Omental fat pad (tissue), 4 donors: ENCODE measurements around the gene ISOC2. TPM values are rescaled to one million over a fixed set of nuclear protein-coding genes. Genes with fewer than 3 reads are reported as not detected.
"Not testable (repeated sequence)": the region's sequence is repeated elsewhere in the genome, so short reads cannot be mapped to it uniquely, and the experiment has no call there.

Experiments
- ATAC-seq: fragments of 150-250 bp; one replicate; pipeline ENCODE4 v1.9.1; 2016; ENCODE audit warnings: mild to moderate bottlenecking, moderate library complexity; ENCODE audit not compliant: low FRiP score
- DNase-seq: peaks from one replicate; pipeline ENCODE4 v3.0.0-alpha.2; 2019; ENCODE audit warnings: low spot score
- total RNA-seq, 4 donors: library from RNA; depleted of rRNA; stranded (reverse); fragments of >200 nt; gene quantifications; one replicate each; pipeline ENCODE4 v1.1.0, GENCODE V29; 2016
- TF ChIP-seq, protein P1 (sequence below), 3 donors: fragments of 450-650 bp; IDR thresholded peaks; one replicate each; pipeline ENCODE4 v1.5.1; 2016 to 2017; ENCODE audit warnings: antibody characterized with exemption in 3 of 3, mild to moderate bottlenecking in 3 of 3, moderate library complexity in 2 of 3

ISOC2 gene
- total RNA-seq, 4 donors from 2014 or later = 52.5 to 96.8 (median 62.5) TPM

DNA sequence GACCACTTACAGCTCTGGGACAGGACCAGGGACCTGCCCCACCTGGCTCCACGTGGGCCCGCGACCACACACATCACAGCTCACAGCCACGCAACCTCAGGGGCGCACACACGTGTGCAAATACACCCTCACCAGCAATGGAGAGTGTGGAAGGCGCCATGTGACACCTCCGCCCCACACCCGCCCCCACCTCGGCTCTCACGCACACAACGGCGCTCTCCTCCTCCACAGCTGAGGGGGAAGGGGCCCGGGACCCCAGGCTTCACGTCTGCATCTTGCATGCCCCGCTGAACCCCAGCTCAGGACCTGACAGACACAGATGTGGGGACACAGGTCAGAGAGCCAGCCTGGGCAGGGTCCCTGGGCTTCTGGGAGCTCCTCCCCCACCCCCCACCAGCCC is 12.0 kb downstream of the ISOC2 start:
- ATAC-seq = no peak
- TF ChIP-seq, protein P1, sequence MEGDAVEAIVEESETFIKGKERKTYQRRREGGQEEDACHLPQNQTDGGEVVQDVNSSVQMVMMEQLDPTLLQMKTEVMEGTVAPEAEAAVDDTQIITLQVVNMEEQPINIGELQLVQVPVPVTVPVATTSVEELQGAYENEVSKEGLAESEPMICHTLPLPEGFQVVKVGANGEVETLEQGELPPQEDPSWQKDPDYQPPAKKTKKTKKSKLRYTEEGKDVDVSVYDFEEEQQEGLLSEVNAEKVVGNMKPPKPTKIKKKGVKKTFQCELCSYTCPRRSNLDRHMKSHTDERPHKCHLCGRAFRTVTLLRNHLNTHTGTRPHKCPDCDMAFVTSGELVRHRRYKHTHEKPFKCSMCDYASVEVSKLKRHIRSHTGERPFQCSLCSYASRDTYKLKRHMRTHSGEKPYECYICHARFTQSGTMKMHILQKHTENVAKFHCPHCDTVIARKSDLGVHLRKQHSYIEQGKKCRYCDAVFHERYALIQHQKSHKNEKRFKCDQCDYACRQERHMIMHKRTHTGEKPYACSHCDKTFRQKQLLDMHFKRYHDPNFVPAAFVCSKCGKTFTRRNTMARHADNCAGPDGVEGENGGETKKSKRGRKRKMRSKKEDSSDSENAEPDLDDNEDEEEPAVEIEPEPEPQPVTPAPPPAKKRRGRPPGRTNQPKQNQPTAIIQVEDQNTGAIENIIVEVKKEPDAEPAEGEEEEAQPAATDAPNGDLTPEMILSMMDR (IDR thresholded peaks at IDR 0.05) = no peak
- no peak for DNase-seq

DNA sequence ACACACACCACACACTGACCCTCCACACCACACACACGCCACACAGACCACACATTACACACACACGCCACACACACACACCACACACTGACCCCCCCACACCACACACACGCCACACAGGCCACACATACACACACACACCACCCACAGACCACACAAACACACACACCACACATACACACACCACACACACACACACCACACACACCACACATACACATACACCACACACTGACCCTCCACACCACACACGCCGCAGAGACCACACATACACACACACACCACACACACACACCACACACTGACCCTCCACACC is 13.3 kb downstream of the ISOC2 start:
- ATAC-seq, DNase-seq: not testable (repeated sequence)

DNA sequence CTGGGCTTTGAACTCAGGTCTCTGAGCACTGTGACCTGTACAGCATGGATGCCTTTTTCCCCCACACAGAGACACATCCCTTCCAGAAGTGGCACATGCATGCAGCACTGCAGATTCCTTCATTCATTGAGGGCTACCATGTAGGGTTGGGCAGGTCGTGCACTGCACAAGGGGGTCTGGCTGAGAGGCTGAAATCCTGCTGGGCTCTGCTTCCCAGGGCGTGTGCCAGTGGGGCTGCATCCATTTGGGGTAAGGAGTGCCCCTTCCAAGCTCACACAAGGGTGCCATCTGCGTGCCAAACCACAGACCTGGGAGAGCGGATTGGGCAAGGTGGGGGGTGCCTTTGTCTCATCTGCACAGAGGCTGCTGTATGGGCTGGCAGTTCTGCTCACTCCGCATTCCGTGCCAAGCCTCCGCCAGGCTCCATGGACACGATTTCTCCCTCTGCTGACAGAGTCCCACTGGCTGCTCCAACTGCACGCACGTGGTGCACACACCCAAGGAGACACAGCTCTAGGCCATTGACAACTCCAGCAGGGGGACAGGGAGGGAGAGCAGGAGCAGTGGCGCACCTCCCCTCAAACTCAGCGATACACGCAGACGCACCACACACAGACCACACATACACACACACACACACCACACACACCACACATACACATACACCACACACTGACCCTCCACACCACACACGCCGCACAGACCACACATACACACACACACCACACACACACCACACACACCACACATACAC is 13.8 kb downstream of the ISOC2 start:
- ATAC-seq = no peak
- no peak for DNase-seq
- TF ChIP-seq, protein P1 (IDR thresholded peaks at IDR 0.05) = no peak

DNA sequence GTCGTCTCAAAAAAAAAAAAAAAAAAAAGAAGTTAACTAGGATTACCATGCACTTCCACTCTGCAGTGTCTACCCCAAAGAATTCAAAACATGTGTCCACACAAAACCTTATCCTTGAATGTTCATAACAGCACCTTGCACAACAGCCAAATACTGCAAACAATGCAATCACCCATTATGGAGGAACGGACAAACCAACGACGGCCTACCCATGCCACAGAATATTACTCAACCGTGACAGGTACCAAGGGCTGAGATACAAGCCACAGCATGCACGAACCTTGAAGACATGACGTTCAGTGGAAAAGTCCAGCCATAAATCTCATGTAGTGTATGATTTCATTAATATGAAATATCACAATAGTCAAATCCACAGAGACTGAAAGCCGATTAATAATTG is 15.4 kb downstream of the ISOC2 start:
- TF ChIP-seq, protein P1 (IDR thresholded peaks at IDR 0.05) = no peak
- ATAC-seq (no peak), DNase-seq (no peak)

DNA sequence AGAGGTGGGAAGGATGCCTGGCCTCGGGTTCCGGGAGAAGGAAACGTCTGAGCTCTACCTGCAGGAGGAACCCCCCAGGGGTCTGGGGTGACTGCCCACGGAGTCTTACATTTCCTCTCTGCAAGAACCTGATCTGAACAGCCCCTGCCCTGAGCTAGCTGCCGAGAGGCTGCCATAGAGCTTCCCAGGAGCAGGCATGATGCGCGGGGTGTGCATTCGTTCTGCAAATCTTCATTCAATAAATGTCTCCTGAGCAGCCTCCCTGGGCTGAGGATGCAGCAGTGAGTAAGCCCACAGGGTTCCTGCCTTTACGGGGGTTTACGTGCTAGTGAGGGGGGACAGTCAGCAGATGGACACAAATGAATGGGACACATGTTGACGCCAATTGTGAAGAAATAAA is 16.8 kb downstream of the ISOC2 start:
- TF ChIP-seq, protein P1 (IDR thresholded peaks at IDR 0.05) = no peak
- ATAC-seq = no peak

DNA sequence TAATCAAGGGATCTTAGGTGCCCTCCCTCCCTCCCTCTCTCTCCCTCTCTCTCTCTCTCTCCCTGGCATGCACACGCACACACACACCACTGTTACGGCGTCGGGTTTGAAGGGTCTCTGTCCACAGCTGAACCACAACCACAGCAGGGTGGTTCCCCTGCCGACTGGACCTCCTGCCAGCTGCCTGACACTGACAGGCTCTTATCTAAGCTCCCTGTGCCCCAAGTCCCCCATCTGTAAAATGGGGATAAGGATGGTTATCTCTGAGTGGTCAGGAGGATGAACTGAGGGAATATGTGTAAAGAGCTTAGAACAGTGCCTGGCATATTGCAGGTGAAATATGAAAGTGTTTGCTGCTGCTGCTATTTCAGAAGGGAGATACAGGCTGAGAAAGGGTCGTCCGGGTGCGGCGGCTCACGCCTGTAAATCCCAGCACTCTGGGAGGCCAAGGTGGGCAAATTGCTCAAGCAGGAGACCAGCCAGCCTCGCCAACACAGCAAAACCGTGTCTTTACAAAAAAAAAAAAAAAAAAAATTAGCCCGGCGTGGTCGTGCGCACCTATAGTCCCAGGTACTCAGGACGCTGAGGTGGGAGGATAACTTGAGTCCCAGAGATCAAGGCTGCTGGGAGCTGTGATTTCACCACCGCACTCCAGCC is 17.5 kb downstream of the ISOC2 start:
- DNase-seq (no peak), ATAC-seq (no peak)
- TF ChIP-seq, protein P1 (IDR thresholded peaks at IDR 0.05) = no peak

More for the DNA sequence above, 16.8 kb downstream of the ISOC2 start:
- DNase-seq = no peak

DNA sequence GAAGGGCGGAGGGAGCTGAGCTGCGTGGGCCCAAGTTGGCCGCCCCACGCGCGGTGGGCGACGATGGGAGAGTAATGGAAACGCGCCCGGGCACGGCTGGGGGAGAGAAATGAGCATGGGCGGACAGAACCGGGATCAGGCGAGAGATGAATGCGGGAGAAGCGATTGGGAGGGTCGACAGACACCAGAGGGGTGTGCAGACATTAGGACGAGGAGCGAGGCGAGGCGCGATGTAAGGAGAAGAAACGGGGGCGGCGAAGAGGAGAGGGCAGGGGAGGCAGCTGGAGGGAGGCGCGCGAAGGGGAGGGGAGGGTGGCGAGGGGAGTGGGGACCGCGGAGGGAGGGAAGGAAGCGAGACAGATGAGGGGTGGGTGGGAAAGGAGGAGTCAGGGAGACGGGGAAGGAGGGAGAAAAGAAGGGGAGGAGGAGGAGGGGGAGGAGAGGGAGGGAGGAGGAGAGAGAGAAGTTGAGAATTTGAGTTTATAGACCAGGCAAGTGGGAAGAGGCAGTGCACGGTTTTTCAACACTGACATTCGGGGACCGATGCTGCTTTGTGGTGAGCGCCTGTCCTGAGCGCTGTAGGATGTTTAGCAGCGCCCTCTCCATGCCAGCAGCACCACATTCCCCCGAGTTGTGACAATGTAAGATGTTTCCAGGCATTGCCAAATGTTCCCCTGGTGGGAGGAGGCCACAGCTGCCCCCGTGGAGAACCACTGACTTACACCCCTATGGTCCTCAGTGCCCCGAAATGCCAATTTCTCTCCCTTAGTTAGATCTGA is 18.2 kb downstream of the ISOC2 start, which contains the start of gene SHISA7:
Gene SHISA7, minus strand, starts transcription at position 256 of the 779 bp plus-strand sequence. CDS start 437 bp downstream, outside the sequence.
- DNase-seq (no peak), ATAC-seq (no peak)
- TF ChIP-seq, protein P1 (IDR thresholded peaks at IDR 0.05) = no peak
